ENCODE data around the gene LAMA3.

The LAMA3 gene

DNA sequence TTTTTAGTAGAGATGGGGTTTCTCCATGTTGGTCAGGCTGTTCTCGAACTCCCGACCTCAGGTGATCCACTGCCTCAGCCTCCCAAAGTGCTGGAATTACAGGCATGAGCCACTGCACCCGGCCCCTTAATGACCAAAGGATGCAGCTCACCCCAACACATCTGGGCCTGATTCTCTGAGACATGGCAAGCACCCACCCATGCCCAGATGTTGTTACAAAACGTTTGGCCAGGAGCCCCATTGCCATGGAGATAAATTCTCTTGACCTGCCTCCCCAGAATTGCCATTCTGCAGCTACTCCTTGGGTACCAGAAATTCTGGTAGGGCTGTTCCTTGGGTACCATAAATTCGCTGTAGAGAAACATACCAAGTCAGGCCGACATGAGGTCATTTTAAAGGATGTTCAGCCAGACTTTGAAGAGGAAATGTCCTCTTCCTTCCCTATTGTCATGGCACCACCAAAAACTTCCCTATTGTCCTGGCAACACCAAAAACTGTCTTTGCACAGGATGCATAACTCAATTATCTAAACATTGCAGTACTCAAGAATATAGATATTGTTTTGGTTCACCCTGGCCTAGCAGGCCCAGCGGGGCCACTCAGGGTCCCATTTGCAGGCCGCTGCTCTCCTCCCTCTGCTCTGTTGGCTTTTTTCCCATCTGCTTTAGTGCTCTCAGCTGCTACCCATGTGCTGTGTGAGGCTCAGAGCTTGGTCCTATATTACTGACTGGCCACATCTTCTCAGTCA, 164.4 kb downstream of the LAMA3 start:
- DNase-seq (ENCODE audit: low read depth) = no peak

GRCh38 chr18:23855721-23856120, 166.5 kb downstream of the LAMA3 start:
- DNase-seq (ENCODE audit: low read depth) = no peak

DNA sequence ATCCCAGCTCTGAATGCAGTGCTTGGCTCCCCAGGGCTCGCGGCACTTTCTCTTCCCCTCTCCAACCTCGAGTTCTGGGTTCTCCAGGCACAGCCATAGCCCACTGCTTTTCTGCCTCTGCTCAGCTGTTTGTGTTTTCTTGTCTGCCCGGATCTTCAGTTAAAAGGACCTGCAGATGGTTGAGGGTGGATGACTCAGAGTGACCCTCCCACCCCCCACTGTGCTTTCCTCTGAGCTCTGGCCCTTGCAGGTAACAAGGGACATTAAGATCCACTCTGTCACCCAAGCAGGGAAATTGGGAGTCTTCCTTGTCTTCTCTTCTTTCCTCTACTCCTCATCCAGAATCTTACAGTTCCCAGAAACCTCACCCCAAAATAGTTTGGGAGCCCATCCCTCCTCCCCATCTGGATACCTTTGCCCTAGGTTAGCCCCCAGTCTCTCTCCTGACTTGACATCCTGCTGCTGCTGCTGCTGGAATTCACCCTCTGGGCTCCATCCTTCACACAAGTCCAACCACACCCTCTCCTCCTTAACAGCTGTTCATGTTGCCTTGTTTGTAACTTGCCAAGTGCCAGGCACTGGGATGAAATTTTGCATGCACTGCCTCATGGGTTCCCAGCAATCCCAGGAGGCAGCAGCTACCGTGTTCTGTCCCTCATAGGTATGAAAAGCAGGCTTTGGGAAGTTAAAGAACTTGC, 167.4 kb downstream of the LAMA3 start:
- DNase-seq (ENCODE audit: low read depth) = no peak

DNA sequence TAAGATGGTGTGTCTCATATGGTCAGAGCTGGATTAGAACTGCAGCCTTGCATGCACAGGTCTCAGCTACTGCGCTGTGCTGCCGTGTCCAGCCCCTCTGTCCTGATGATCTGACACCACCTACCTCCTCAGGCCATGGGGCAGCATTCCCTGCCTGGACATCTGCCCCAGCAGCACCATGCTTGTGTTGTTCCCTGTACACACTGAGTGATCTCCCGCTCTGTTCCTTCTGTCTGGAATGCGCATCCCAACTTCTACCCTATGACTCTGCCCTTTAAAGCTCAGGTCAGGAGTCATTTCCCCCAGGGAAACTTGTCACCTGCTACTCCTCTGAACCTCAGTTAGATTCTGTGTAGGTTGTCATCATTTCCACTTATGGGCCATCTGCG, 167.9 kb downstream of the LAMA3 start:
- no peak for DNase-seq (ENCODE audit: low read depth)

DNA sequence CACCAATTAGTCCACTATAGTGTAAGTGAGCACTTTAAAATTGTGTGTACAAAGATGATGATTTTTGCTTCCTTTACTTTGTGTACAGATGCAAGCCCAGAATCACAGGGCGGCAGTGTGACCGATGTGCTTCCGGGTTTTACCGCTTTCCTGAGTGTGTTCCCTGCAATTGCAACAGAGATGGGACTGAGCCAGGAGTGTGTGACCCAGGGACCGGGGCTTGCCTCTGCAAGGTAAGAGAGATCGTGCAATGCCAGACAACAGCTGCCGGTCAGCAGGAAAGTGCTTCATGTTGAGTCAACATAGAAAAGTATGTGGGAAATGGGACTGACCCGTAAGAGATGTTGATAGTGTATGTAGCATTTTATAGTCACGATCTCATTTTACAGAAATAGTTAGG, 168.5 kb downstream of the LAMA3 start:
- no peak for DNase-seq (ENCODE audit: low read depth)

GRCh38 chr18:23859466-23860336, 170.4 kb downstream of the LAMA3 start:
- no peak for DNase-seq (ENCODE audit: low read depth)

DNA sequence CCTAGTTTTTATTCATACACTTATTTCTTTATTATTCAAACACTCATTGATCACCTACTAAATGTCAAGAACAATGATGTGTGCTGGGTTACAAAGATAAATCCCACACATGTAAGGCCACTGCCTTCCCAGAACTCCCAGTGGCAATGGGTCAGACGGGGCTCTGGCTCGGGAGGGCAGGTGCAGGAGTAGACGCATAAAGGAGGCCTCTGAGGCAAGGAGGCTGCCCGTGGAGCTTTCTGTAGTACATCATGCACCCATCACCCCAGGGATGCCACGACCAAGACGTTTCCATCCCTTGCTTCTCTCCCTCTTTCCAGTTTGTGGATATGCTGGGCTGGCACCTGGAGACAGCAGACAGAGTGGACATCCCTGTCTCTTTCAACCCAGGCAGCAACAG, 172.1 kb downstream of the LAMA3 start:
- no peak for DNase-seq (ENCODE audit: low read depth)

DNA sequence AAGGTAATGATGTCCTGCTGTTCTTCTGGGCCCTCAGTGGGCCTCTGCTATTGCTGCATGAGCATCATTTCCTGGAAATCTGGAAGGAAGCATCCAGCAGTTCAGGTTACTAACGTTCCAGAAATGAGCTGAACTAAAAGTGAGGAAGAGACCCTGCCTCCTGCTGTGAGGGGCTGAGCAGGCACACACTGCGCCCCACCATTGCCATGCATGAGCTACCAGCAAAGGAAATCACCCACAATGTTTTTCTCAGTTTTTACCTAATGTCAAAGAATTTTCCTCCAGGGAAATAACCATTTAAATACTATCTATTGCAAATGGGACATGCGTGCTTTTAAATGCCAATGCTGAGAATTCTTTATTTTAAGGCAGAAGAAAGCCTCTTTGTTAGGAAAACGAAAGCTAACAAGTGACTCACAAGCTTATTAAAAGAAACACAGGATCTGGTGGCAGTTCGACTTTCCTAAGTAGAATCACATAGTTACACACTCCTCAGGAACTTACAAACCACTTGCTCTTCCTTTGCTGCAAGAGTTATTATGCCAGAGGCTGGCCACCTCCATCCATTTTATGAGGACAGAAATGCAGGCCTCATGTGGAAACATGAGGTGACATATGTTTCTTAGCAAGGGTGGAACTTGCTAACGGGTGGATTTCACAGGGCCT, 172.7 kb downstream of the LAMA3 start:
- DNase-seq (ENCODE audit: low read depth) = peak; percentile 90

DNA sequence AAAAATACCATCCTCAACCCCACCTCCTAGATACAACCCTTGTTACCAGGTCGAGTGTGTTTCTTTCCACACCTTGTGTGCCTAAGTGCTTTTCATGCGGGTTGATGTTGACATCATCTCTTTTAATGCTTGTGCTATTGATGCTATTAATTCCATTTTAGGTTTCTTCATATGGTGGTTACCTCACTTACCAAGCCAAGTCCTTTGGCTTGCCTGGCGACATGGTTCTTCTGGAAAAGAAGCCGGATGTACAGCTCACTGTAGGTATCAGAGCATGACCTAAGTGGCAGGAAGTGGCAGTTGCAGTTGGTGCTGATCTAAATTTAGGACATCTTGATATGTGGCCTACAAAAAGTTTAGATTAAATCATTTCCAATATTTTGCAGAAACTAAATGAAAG, 175.4 kb downstream of the LAMA3 start:
- DNase-seq (ENCODE audit: low read depth) = no peak

DNA sequence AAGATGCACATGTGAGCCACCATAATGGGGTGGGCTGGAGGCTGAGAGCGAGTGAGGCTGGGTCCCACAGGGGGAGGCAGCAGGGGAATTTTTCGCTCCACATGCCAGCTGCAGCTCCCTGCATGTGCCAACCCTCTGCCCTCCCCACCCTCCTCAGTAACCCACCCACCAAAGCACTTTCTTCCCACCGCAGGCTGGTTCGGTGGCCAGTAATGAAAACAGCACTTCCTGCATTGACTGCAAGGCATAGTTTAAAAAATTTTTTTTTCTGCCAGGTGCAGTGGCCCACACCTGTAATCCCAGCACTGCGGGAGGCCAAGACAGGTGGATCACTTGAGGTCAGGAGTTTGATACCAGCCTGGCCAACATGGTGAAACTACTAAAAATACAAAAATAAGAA, 177.8 kb downstream of the LAMA3 start:
- no peak for DNase-seq (ENCODE audit: low read depth)

GRCh38 chr18:23868136-23868785, 179.0 kb downstream of the LAMA3 start:
- DNase-seq (ENCODE audit: low read depth) = no peak

GRCh38 chr18:23870676-23871380, 181.6 kb downstream of the LAMA3 start:
- DNase-seq (ENCODE audit: low read depth) = no peak

- no peak for DNase-seq (ENCODE audit: low read depth)
Measured at GRCh38 chr18:23871410-23871809, 182.2 kb downstream of the LAMA3 start.

- no peak for DNase-seq (ENCODE audit: low read depth)
Measured at GRCh38 chr18:23872701-23873550, 183.7 kb downstream of the LAMA3 start.

- DNase-seq (ENCODE audit: low read depth) = no peak
Measured at GRCh38 chr18:23875966-23876895, 187.0 kb downstream of the LAMA3 start.

DNA sequence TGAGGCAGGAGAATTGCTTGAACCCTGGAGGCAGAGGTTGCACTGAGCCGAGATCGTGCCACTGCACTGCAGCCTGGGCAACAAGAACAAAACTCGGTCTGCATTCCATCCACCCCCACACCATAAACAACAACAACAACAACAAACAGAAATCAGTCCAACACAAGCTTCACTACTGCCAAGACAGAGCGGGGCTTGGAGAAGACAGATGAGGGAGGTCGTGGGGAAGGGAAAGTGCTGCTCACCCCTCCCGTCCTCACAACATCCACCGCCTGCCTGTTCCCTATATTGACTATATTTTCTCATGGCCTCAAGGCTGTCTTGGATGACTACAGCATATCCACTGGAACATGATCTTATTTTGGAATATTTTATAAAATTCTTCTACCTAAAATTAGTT, 187.7 kb downstream of the LAMA3 start:
- DNase-seq (ENCODE audit: low read depth) = no peak

DNA sequence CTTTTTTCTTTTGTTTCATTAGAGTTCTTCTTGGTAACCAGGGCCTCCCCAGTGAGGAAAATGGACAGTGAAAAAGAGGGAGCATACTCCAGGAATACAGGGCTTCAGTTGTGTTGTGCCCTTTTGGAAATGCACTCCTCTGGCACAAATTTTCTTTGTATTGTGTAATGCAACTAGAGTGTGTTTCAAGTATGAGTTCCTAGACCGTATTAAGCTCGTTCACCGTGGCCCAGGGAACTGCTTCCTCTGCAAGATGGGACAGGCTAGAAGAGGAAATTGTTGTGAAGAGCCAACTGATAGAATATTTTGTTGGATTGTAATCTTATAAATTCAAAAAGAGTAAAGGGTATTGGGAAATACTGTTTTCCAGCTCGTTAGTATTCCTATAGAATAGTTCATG, 188.1 kb downstream of the LAMA3 start:
- DNase-seq (ENCODE audit: low read depth) = no peak

GRCh38 chr18:23878336-23878900, 189.2 kb downstream of the LAMA3 start:
- no peak for DNase-seq (ENCODE audit: low read depth)

- no peak for DNase-seq (ENCODE audit: low read depth)
Measured at GRCh38 chr18:23879126-23879525, 189.9 kb downstream of the LAMA3 start.

All from GM04503 (cell line).